ENCODE measurements around the gene GRN. TPM values are rescaled to one million over a fixed set of nuclear protein-coding genes. Genes with fewer than 3 reads are reported as not detected.
"Not testable (repeated sequence)": the region's sequence is repeated elsewhere in the genome, so short reads cannot be mapped to it uniquely, and the experiment has no call there.

The GRN gene
- total RNA-seq, 8 experiments from 2014 or later: 19.0 to 448 (median 77.5) TPM

DNA sequence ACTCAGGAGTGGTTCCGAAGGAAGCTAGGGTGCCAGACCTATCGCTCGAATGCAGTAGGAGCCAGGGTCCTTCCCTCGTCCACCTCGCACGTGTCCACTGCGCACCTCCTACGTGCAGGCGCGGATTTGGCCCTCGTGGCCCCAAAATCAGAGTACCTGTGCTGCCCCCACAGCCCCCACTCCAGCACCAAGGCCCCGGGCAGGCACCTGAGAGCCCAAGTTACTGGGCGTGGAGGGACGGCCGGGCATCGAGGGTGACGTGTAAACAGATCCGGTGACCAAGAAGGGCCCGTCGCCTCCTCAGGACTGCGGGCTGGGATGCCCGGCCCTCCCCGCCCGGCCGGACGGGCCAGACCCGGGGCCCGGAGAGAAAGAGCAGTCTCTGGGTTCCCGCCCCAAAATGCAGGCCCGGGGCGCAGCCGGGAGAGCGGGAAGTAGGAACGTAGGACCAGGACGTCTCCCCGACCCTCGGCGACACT lies 21.0 kb upstream of the GRN start:
- in situ Hi-C loops (cut with MboI; ENCODE audit: low pct_unique_long_range_greater_than_20kb in 2 of 9, low sequenced_read_pairs in 9 of 9, unreplicated experiment in 9 of 9): loop anchor here in 4 of 9 experiments (10.0 kb wide), 2 partner anchors 99 to 109 kb away; partner anchors contain the start of gene UBTF (in 3 of the 4)
- peak overlapping the region; percentile 35 to 65 for H3K27ac ChIP-seq
- H3K4me1 ChIP-seq (replicated peaks in 1 of 2): peaks cover 4 to 11% of the 10 kb centered on the region in 2 donors
- WGBS, 10 experiments: 0% methylated on average over 2 to 5 of the region's 38 CpGs; no CpG with 5 or more reads in 8 of the 10 experiments
- H3K4me3 ChIP-seq: peak overlapping the region; percentile 78 to 97 (median 86)
- ATAC-seq (replicated peaks in 6 of 8): peak; percentile 6 to 23 (median 13)

DNA sequence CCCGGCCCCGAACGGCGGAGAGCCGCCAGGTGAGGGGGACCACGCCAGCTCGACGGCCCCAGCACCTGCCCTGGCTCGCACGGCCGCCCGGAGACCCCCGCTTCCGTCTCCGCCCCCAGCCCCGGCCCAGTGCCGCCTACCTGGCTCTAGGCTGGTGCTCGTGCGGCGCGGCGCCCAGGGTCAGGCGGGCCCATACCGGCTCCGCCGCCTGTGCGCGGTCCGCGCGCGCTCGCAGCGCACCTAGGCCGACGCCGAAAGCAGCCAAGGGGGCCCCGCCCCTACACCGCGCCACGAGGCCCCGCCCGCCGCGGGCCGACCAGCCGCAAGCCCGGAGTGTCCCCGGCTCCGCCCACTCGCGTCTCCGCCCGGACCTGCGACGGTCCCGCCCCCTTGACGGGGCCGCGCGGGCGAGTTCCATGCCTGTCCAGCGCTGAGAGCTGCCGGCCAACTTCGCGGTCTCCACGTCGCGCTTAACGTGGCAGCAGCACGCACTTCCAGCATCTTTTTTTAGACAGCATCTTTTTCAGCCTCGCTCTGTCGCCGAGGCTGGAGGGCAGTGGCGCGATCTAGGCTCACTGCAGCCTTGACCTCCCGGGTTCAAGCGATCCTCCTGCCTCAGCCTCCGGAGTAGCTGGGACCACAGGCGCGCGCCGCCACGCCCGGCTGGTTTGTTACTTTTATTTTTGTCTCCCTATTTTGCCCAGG lies 20.4 kb upstream of the GRN start, which contains the start of gene SLC25A39:
Gene SLC25A39, minus strand, starts transcription at position 253 of the 705 bp plus-strand sequence. CDS start 1,261 bp downstream, outside the sequence.
- in situ Hi-C loops (cut with MboI; ENCODE audit: low pct_unique_long_range_greater_than_20kb in 2 of 9, low sequenced_read_pairs in 9 of 9, unreplicated experiment in 9 of 9): loop anchor here in 7 of 9 experiments (10.0 to 25.0 kb wide), 3 partner anchors 100 to 112 kb away; partner anchors contain the start of gene UBTF (in 6 of the 7)
- Histone ChIP-seq H3K4me3 (peak within 1 kb of the TSS; percentile 78 to 97 (median 86)), H3K4me1 (replicated peaks in 1 of 2) (peaks cover 4 to 11% of the 10 kb centered on the region in 2 donors), H3K27ac (peak within 1 kb of the TSS; percentile 35 to 65)
- 0% methylated on average over 1 to 4 of the region's 85 CpGs; no CpG with 5 or more reads in 7 of the 10 experiments for WGBS, 10 experiments
- peak; percentile 61 to 83 (median 81) for ATAC-seq (replicated peaks in 6 of 8)

DNA sequence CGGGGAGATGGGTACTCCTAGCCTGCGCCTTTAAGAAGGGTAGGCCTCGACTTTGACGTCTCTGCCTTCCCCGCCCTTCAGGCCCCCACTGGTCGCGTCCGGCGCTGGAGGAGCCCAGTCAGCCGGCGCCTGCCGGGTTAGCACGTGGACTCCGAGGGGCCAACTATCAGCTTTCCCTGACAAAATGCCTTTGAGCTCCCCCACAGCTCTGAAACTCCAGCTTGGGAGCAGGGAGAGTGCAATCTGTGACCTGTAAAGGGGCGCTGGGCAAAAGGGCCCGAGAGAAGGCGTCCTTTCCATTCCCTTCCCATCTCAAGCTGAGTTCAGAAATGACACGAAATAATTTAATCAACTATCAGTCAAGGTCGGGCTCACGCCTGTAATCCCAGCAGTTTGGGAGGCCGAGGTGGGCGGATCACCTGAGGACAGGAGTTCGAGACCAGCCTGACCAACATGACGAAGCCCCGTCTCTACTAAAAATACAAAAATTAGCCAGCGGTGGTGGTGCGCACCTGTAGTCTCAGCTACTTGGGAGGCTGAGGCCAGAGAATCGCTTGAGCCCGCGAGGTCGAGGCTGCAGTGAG lies 18.1 kb upstream of the GRN start:
- in situ Hi-C loops (cut with MboI; ENCODE audit: low pct_unique_long_range_greater_than_20kb in 2 of 9, low sequenced_read_pairs in 9 of 9, unreplicated experiment in 9 of 9): loop anchor here in 7 of 9 experiments (10.0 to 25.0 kb wide), 3 partner anchors 102 to 115 kb away; partner anchors contain the start of gene UBTF (in 6 of the 7)
- 18 to 70% (median 42%) methylated on average over 2 to 12 of the region's 31 CpGs; no CpG with 5 or more reads in 3 of the 10 experiments for WGBS, 10 experiments
- ATAC-seq (replicated peaks in 6 of 8): peak; percentile 43 to 74 (median 64)
- H3K4me1 ChIP-seq (replicated peaks in 1 of 2): peaks cover 10 to 15% of the 10 kb centered on the region in 2 donors
- no peak overlapping the region for H3K27ac ChIP-seq
- peak overlapping the region in 4 of 5 donors; percentile 84 to 97 (median 90) for H3K4me3 ChIP-seq

DNA sequence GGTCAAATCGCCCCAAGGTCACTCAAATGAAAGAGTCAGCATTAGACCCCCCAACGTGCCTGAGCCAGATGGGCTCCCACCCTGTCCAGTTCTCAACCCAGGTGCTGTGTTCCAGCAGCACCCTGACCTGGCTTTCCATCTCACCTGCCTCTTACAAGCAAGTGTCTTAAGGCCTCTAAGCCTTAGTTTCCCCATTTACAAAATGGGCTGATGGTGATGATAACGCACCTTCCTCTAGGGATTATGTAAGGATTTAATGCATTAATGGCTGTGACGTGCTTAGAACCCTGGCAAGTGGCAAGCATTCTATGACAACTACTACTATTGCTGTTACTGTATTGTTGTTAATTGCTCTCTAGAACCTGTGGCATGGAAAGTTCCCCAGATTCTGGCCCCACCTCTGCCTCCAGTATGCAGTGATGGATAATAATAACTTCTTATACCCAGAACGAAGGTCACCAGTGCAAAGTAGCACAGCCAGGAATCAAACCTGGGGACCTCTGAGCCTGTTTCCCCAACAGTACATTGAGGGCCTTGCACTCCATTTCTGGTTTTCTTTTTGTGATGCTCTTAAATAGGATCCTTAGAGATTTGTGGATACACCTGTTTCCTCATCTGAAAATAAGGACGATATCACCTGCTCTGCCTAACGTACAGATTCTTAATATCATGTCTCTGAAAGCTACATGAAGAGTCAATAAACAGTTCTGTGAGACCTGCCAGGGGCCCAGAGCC lies 17.2 kb upstream of the GRN start:
- ATAC-seq (replicated peaks in 6 of 8): no peak
- WGBS, 10 experiments: 58 to 100% (median 85%) methylated on average over 1 to 5 of the region's 7 CpGs; no CpG with 5 or more reads in 1 of the 10 experiments
- H3K27ac ChIP-seq: no peak overlapping the region
- in situ Hi-C loops (cut with MboI; ENCODE audit: low pct_unique_long_range_greater_than_20kb in 2 of 9, low sequenced_read_pairs in 9 of 9, unreplicated experiment in 9 of 9): loop anchor here in 7 of 9 experiments (10.0 to 25.0 kb wide), 3 partner anchors 103 to 116 kb away; partner anchors contain the start of gene UBTF (in 6 of the 7)
- H3K4me1 ChIP-seq (replicated peaks in 1 of 2): peaks cover 10 to 15% of the 10 kb centered on the region in 2 donors
- no peak overlapping the region for H3K4me3 ChIP-seq

DNA sequence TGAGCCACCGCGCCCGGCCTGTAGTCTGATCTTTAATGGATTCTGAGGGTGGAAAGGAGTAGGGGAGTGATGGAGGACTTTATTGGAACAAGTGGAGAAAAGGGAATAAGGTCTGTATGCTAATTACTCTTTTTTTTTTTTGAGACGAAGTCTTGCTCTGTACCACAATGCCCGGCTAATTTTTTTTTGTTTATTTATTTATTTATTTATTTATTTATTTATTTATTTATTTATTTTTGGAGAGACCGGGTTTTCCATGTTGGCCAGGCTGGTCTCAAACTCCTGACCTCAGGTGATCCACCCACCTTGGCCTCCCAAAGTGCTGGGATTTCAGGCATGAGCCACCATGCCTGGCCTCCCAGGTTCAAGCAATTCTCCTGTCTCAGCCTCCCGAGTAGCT lies 15.6 kb upstream of the GRN start:
- ATAC-seq (replicated peaks in 6 of 8); H3K4me1 ChIP-seq (replicated peaks in 1 of 2); H3K4me3 ChIP-seq; H3K27ac ChIP-seq: not testable (repeated sequence)
- WGBS, 10 experiments: 52 to 92% (median 82%) methylated on average over 2 to 7 of the region's 7 CpGs; no CpG with 5 or more reads in 2 of the 10 experiments
- in situ Hi-C loops (cut with MboI; ENCODE audit: low pct_unique_long_range_greater_than_20kb in 2 of 9, low sequenced_read_pairs in 9 of 9, unreplicated experiment in 9 of 9): loop anchor here in 7 of 9 experiments (10.0 to 25.0 kb wide), 3 partner anchors 105 to 117 kb away; partner anchors contain the start of gene UBTF (in 6 of the 7)

DNA sequence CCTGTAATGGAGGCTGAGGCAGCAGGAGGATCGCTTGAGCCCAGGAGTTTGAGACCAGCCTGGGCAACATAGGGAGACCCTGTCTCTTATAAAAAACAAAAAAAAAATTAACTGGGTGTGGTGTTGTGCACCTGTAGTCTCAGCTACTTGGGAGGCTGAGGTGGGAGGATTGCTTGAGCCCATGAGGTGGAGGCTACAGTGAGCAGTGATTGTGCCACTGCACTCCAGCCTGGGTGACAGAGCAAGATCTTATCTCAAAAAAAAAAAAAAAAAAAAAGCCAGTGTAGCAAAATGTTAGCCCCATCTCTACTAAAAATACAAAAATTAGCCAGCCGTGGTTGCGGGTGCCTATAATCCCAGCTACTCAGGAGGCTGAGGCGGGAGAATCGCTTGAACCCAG lies 14.8 kb upstream of the GRN start:
- whole genome bisulfite sequencing, 10 experiments: 71 to 100% (median 94%) methylated on average over 1 to 4 of the region's 5 CpGs; no CpG with 5 or more reads in 2 of the 10 experiments
- in situ Hi-C loops (cut with MboI; ENCODE audit: low pct_unique_long_range_greater_than_20kb in 2 of 9, low sequenced_read_pairs in 9 of 9, unreplicated experiment in 9 of 9): loop anchor here in 3 of 9 experiments (25.0 kb wide), 1 partner anchor 118 kb away; the partner anchor contains the start of gene UBTF (in 3 of the 3)
- not testable (repeated sequence) for H3K27ac ChIP-seq; H3K4me3 ChIP-seq; ATAC-seq (replicated peaks in 6 of 8); H3K4me1 ChIP-seq (replicated peaks in 1 of 2)

DNA sequence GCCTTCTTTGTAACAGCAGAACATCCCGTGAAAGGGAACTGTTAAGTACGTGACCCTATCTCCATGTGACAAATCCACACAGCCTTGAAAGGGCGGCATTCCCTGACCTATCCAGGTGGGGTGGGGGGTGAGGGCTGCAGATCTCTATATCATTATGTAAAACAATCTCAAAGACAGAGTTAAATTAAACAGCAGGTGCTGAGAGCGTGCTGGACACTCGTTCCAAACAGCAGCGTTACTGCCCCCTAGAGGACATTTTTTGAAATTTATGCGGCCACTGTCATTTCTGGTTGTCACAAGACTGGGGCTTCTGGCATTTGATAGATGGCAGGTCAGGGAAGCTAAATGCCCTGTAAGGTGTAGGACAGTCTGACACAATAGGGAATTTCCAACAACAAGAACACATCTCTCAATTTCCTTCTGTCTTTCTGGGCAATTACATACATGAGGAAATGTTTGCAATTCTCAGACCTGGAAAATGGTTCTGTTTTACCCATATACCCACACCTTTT lies 13.8 kb upstream of the GRN start:
- H3K4me3 ChIP-seq: no peak overlapping the region
- 0 to 22% (median 3%) methylated on average over 1 to 7 of the region's 7 CpGs; no CpG with 5 or more reads in 2 of the 10 experiments for WGBS, 10 experiments
- no peak overlapping the region for H3K27ac ChIP-seq
- in situ Hi-C loops (cut with MboI; ENCODE audit: low pct_unique_long_range_greater_than_20kb in 2 of 9, low sequenced_read_pairs in 9 of 9, unreplicated experiment in 9 of 9): loop anchor here in 3 of 9 experiments (25.0 kb wide), 1 partner anchor 119 kb away; the partner anchor contains the start of gene UBTF (in 3 of the 3)
- peaks cover 6% of the 10 kb centered on the region in 2 donors for H3K4me1 ChIP-seq (replicated peaks in 1 of 2)
- ATAC-seq (replicated peaks in 6 of 8): peak; percentile 25 to 60 (median 53)

DNA sequence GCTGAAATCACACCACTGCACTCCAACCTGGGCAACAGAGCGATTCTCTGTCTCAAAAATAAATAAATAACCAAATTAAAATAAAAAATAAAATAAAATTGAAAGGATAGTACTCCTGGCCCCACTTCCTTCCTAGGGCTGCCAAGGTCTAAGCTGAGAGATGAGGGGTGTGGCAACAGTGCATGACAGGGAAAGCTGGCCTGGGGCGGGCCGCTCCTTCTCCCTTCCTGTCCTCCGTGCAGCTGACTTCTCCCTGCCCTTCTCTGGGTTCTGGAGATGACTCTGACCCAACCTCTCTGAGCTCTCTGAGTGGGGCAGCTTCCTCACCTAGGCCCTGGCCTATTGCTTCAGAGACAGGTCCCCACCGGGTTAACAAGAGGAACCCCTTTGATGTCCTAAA lies 11.7 kb upstream of the GRN start:
- H3K4me3 ChIP-seq: no peak overlapping the region
- H3K27ac ChIP-seq: no peak overlapping the region
- WGBS, 10 experiments: 26 to 100% (median 61%) methylated on average over 1 to 5 of the region's 5 CpGs; no CpG with 5 or more reads in 3 of the 10 experiments
- peak in 2 of 8 experiments; percentile 84 for ATAC-seq (replicated peaks in 6 of 8)
- in situ Hi-C loops (cut with MboI; ENCODE audit: low pct_unique_long_range_greater_than_20kb in 2 of 9, low sequenced_read_pairs in 9 of 9, unreplicated experiment in 9 of 9): loop anchor here in 3 of 9 experiments (25.0 kb wide), 1 partner anchor 121 kb away; the partner anchor contains the start of gene UBTF (in 3 of the 3)
- peaks cover 4 to 6% of the 10 kb centered on the region in 2 donors for H3K4me1 ChIP-seq (replicated peaks in 1 of 2)

DNA sequence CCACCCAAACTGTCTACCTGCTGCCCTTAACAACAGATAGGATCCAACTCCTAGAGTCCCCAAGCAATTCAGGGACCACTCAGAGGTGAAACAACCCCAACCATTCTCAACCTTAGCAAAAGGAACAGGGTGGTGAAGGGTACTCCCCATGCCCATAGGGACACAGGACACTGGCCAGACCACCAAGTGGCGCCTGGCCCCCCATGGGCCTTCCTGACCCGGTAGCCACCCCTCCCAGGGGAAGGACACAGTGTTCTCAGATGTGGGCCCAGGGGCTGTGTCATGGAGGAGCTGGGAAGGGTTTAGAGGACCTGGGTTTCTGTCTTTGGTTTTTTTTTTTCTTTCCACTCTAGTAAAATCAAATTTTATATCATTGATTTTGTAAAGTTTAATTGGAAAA lies 10.8 kb upstream of the GRN start:
- Histone ChIP-seq H3K27ac (no peak overlapping the region), H3K4me3 (no peak overlapping the region), H3K4me1 (replicated peaks in 1 of 2) (peaks cover 4 to 6% of the 10 kb centered on the region in 2 donors)
- ATAC-seq (replicated peaks in 6 of 8): no peak
- in situ Hi-C loops (cut with MboI; ENCODE audit: low pct_unique_long_range_greater_than_20kb in 2 of 9, low sequenced_read_pairs in 9 of 9, unreplicated experiment in 9 of 9): loop anchor here in 3 of 9 experiments (25.0 kb wide), 1 partner anchor 122 kb away; the partner anchor contains the start of gene UBTF (in 3 of the 3)
- WGBS, 10 experiments: 0 to 39% (median 28%) methylated on average over 1 to 2 of the region's 2 CpGs; no CpG with 5 or more reads in 7 of the 10 experiments

DNA sequence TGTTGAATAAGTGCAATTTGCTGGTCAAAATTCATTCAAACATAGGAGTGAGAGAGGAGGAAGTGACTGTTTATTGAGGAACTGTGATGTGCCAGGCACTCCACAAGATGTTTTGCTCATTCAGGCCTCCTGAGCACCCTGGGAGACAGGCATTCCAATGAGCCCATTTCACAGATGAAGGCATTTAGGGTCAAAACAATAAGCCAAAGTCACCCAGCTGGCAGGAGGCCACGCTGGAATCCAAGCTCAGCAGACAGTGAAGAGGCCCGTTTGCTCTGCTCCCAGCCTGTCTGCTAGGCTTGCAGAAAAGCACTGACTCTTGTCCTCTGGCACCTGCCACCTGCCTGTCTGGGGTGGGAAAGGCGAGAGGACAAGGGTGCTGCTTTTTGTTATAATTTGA lies 10.4 kb upstream of the GRN start:
- whole genome bisulfite sequencing, 10 experiments: 13 to 25% methylated on average over 1 to 2 of the region's 3 CpGs; no CpG with 5 or more reads in 8 of the 10 experiments
- peaks cover 4 to 6% of the 10 kb centered on the region in 2 donors for H3K4me1 ChIP-seq (replicated peaks in 1 of 2)
- H3K27ac ChIP-seq: no peak overlapping the region
- H3K4me3 ChIP-seq: no peak overlapping the region
- in situ Hi-C loops (cut with MboI; ENCODE audit: low pct_unique_long_range_greater_than_20kb in 2 of 9, low sequenced_read_pairs in 9 of 9, unreplicated experiment in 9 of 9): loop anchor here in 3 of 9 experiments (25.0 kb wide), 1 partner anchor 122 kb away; the partner anchor contains the start of gene UBTF (in 3 of the 3)
- no peak for ATAC-seq (replicated peaks in 6 of 8)

DNA sequence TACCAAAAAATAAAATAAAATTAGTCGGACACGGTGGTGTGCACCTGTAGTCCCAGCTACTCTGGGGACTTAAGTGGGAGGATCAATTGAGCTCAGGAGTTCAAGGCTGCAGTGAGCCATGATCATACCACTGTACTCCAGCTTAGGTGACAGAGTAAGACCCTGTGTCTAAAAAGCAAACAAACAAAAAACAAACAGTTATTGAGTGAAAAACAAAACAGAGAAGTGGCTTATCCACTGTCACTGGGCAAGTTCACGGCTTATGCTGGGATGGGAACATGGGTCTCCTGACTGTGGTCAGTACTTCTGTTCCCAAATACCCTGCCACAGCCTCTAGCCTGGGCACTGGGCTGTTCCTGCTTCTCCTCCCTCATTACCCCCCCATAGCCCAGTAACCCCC lies 9.5 kb upstream of the GRN start:
- H3K4me3 ChIP-seq: no peak overlapping the region
- in situ Hi-C loops (cut with MboI; ENCODE audit: low pct_unique_long_range_greater_than_20kb in 2 of 9, low sequenced_read_pairs in 9 of 9, unreplicated experiment in 9 of 9): loop anchor here in 3 of 9 experiments (25.0 kb wide), 1 partner anchor 123 kb away; the partner anchor contains the start of gene UBTF (in 3 of the 3)
- 70 to 100% (median 83%) methylated on average over 1 to 3 of the region's 3 CpGs; no CpG with 5 or more reads in 3 of the 10 experiments for WGBS, 10 experiments
- no peak for ATAC-seq (replicated peaks in 6 of 8)
- no peak overlapping the region for H3K27ac ChIP-seq
- peaks cover 4 to 6% of the 10 kb centered on the region in 2 donors for H3K4me1 ChIP-seq (replicated peaks in 1 of 2)
